HG03064 (cell line): Measurements from ENCODE around the gene THAP8.
A peak's percentile ranks its signal among the peaks of the same experiment; 100 is the strongest.
"Not testable (repeated sequence)": the region's sequence is repeated elsewhere in the genome, so short reads cannot be mapped to it uniquely, and the experiment has no call there.

Experiments used
- ATAC-seq: cut with Tn5 transposase; IDR thresholded peaks from one replicate; pipeline ENCODE4 v1.9.1; 2021; ENCODE audit warnings: low read depth; ENCODE audit not compliant: unreplicated experiment

Gene THAP8

GRCh38 chr19:36072081-36072480, 18.0 kb upstream of the THAP8 start:
- no peak for ATAC-seq

GRCh38 chr19:36068810-36069499, 14.9 kb upstream of the THAP8 start:
- ATAC-seq: not testable (repeated sequence)

GRCh38 chr19:36067681-36068080, 13.6 kb upstream of the THAP8 start:
- ATAC-seq: no peak

- no peak for ATAC-seq
Observed at GRCh38 chr19:36064826-36065225, 10.7 kb upstream of the THAP8 start.

- ATAC-seq: no peak
Observed at GRCh38 chr19:36061367-36061766, 7.3 kb upstream of the THAP8 start.

- ATAC-seq: no peak
Observed at GRCh38 chr19:36060430-36060829, 6.3 kb upstream of the THAP8 start.

- no peak for ATAC-seq
Observed at GRCh38 chr19:36059180-36059910, 5.3 kb upstream of the THAP8 start.

GRCh38 chr19:36058481-36059179, 4.5 kb upstream of the THAP8 start:
- ATAC-seq: no peak

- ATAC-seq: peak; percentile 50
Observed at GRCh38 chr19:36054733-36055686, 925 bp upstream of the THAP8 start, which contains the start of gene WDR62. TSS of gene WDR62 (plus strand) at chr19:36054897. CDS start at chr19:36054972, 75 bp downstream.

- ATAC-seq: no peak
Observed at GRCh38 chr19:36051637-36052036, 2.4 kb downstream of the THAP8 start.

- ATAC-seq: no peak
Observed at GRCh38 chr19:36051236-36051635, 2.8 kb downstream of the THAP8 start.

- ATAC-seq: no peak
Observed at GRCh38 chr19:36049080-36049698, 4.9 kb downstream of the THAP8 start.

GRCh38 chr19:36047835-36048234, 6.2 kb downstream of the THAP8 start:
- no peak for ATAC-seq

- ATAC-seq: no peak
Observed at GRCh38 chr19:36046443-36047050, 7.5 kb downstream of the THAP8 start.

- ATAC-seq: no peak
Observed at GRCh38 chr19:36043952-36044351, 10.1 kb downstream of the THAP8 start.

GRCh38 chr19:36041831-36042230, 12.3 kb downstream of the THAP8 start:
- no peak for ATAC-seq

- not testable (repeated sequence) for ATAC-seq
Observed at GRCh38 chr19:36041092-36041491, 13.0 kb downstream of the THAP8 start.

- no peak for ATAC-seq
Observed at GRCh38 chr19:36040495-36040894, 13.6 kb downstream of the THAP8 start.
